ENCODE results near the gene BICRAL. TPM values are rescaled to one million over a fixed set of nuclear protein-coding genes. Genes with fewer than 3 reads are reported as not detected.
"Not testable (repeated sequence)": the region's sequence is repeated elsewhere in the genome, so short reads cannot be mapped to it uniquely, and the experiment has no call there.

The BICRAL gene
- total RNA-seq = 10 to 100 TPM; 14.7 to 34.8 (median 21.5) TPM

GRCh38 chr6:42781796-42782688 lies at the start of gene BICRAL:
Gene BICRAL, plus strand, starts transcription at chr6:42782052. Its CDS starts 39,971 bp downstream, at chr6:42822023.
- intact Hi-C loops (cut with DNase I; ENCODE audit: low total_unique reads) (loop anchor here (2.0 kb wide), 1 partner anchor 35 kb away; the partner anchor contains the start of gene TBCC), in situ Hi-C loops (cut with MboI; ENCODE audit: low pct_ligation_motif_present in 1 of 4, low pct_unique_long_range_greater_than_20kb in 1 of 4, low sequenced_read_pairs in 3 of 4) (no loop called here)
- H3K4me3 ChIP-seq = peak within 1 kb of the TSS; percentile 69 to 98 (median 86)
- TF ChIP-seq CTCF (IDR thresholded peaks at IDR 0.05) (no peak), POLR2AphosphoS5 (IDR thresholded peaks at IDR 0.05) (peak in 1 of 3 donors; percentile 29)
- WGBS, 2 donors (ENCODE audit: low coverage in 1 of 2) = 1 to 2% methylated on average over 14 to 47 of the region's 70 CpGs
- no peaks in the 10 kb centered on the region for H3K9me3 ChIP-seq
- no peaks in the 10 kb centered on the region for H3K36me3 ChIP-seq
- DNase-seq = peak; percentile 62
- peaks cover 16 to 66% (median 45%) of the 10 kb centered on the region in 4 donors for H3K4me1 ChIP-seq
- no peaks in the 10 kb centered on the region for H3K27me3 ChIP-seq
- H3K27ac ChIP-seq = peak within 1 kb of the TSS; percentile 98 to 100 (median 100)

GRCh38 chr6:42733867-42734481 lies 47.9 kb upstream of the BICRAL start:
- WGBS, 2 donors (ENCODE audit: low coverage in 1 of 2) = 78 to 82% methylated on average over 10 to 13 of the region's 13 CpGs
- H3K36me3 ChIP-seq; H3K4me1 ChIP-seq; DNase-seq; H3K4me3 ChIP-seq; H3K9me3 ChIP-seq; H3K27ac ChIP-seq; H3K27me3 ChIP-seq; intact Hi-C loops (cut with DNase I; ENCODE audit: low total_unique reads): not testable (repeated sequence)
- in situ Hi-C loops (cut with MboI; ENCODE audit: low pct_ligation_motif_present in 1 of 4, low pct_unique_long_range_greater_than_20kb in 1 of 4, low sequenced_read_pairs in 3 of 4) = loop anchor here in 2 of 4 donors (25.0 kb wide), 2 partner anchors 128 to 153 kb away; partner anchors contain the start of gene RPL7L1 (in 1 of the 2)

- H3K4me1 ChIP-seq = no peaks in the 10 kb centered on the region
- no peak overlapping the region for H3K27ac ChIP-seq
- H3K27me3 ChIP-seq = no peaks in the 10 kb centered on the region
- H3K36me3 ChIP-seq = no peaks in the 10 kb centered on the region
- in situ Hi-C loops (cut with MboI; ENCODE audit: low pct_ligation_motif_present in 1 of 4, low pct_unique_long_range_greater_than_20kb in 1 of 4, low sequenced_read_pairs in 3 of 4) = loop anchor here in 2 of 4 donors (25.0 kb wide), 2 partner anchors 126 to 151 kb away; partner anchors contain the start of gene RPL7L1 (in 1 of the 2)
- no peaks in the 10 kb centered on the region for H3K9me3 ChIP-seq
- no peak overlapping the region for H3K4me3 ChIP-seq
- TF ChIP-seq EP300 (IDR thresholded peaks at IDR 0.05; ENCODE audit: low read depth) (no peak), CTCF (IDR thresholded peaks at IDR 0.05) (no peak), POLR2A (IDR thresholded peaks at IDR 0.05) (no peak), POLR2AphosphoS5 (IDR thresholded peaks at IDR 0.05) (no peak)
- 78 to 92% methylated on average over 1 to 3 of the region's 3 CpGs for WGBS, 2 donors (ENCODE audit: low coverage in 1 of 2)
- intact Hi-C loops (cut with DNase I; ENCODE audit: low total_unique reads) = no loop called here
- DNase-seq = no peak
Measured at GRCh38 chr6:42735976-42736375, 45.9 kb upstream of the BICRAL start.

GRCh38 chr6:42740725-42741124 lies 41.1 kb upstream of the BICRAL start:
- TF ChIP-seq POLR2AphosphoS5 (IDR thresholded peaks at IDR 0.05) (no peak), CTCF (IDR thresholded peaks at IDR 0.05) (no peak), EP300 (IDR thresholded peaks at IDR 0.05; ENCODE audit: low read depth) (no peak), POLR2A (IDR thresholded peaks at IDR 0.05) (no peak)
- Histone ChIP-seq H3K27ac (no peak overlapping the region), H3K4me1 (peaks cover 8 to 15% (median 13%) of the 10 kb centered on the region in 4 donors), H3K27me3 (no peaks in the 10 kb centered on the region), H3K9me3 (no peaks in the 10 kb centered on the region), H3K36me3 (no peaks in the 10 kb centered on the region), H3K4me3 (no peak overlapping the region)
- WGBS, 2 donors (ENCODE audit: low coverage in 1 of 2) = 55 to 56% methylated on average over 3 of the region's 3 CpGs
- intact Hi-C loops (cut with DNase I; ENCODE audit: low total_unique reads) (no loop called here), in situ Hi-C loops (cut with MboI; ENCODE audit: low pct_ligation_motif_present in 1 of 4, low pct_unique_long_range_greater_than_20kb in 1 of 4, low sequenced_read_pairs in 3 of 4) (loop anchor here in 2 of 4 donors (25.0 kb wide), 2 partner anchors 122 to 147 kb away; partner anchors contain the start of gene RPL7L1 (in 1 of the 2))
- no peak for DNase-seq
